ENCODE data around the gene NOVA1. TPM values are rescaled to one million over a fixed set of nuclear protein-coding genes. Genes with fewer than 3 reads are reported as not detected.

Gene NOVA1
- total and polyA plus RNA-seq, 2 donors (not counting 3 experiments of a cell fraction or from before 2014, with no cell fraction given), result 2.7 to 3.3 TPM

- dilution Hi-C loops (cut with MboI; ENCODE audit: extremely low pct_ligation_motif_present, low sequenced_read_pairs), result no loop called here
- no peak for FAIRE-seq
Observed at GRCh38 chr14:26486922-26487321, 110.9 kb downstream of the NOVA1 start.

More at GRCh38 chr14:26486922-26487321, 110.9 kb downstream of the NOVA1 start:
- CTCF ChIA-PET, result no interaction called here
- no peak overlapping the region for H3K4me2 ChIP-seq (ENCODE audit: insufficient read depth, low read length)
- no peak overlapping the region for H2AFZ ChIP-seq (ENCODE audit: low read depth, low read length)
- H3K9me1 ChIP-seq (replicated peaks; ENCODE audit: control insufficient read depth, extremely low read depth, insufficient read depth, low read length), result no peaks in the 10 kb centered on the region
- H3K4me3 ChIP-seq (replicated peaks in 1 of 3; ENCODE audit: insufficient read depth in 1 of 3, low read depth in 1 of 3, low read length in 3 of 3), result no peak overlapping the region
- intact Hi-C loops (cut with micrococcal nuclease), result no loop called here
- no peaks in the 10 kb centered on the region for H3K9me3 ChIP-seq (replicated peaks; ENCODE audit: control insufficient read depth, insufficient read depth, low read length)
- no peaks in the 10 kb centered on the region for H4K20me1 ChIP-seq (replicated peaks; ENCODE audit: control insufficient read depth, extremely low read depth, insufficient read depth, low read length)
- no peaks in the 10 kb centered on the region for H3K4me1 ChIP-seq (ENCODE audit: control insufficient read depth, extremely low read depth, insufficient read depth, low read length)
- H3K79me2 ChIP-seq (ENCODE audit: control insufficient read depth, insufficient read depth, low read length), result no peaks in the 10 kb centered on the region
- H3K27me3 ChIP-seq (ENCODE audit: control insufficient read depth in 2 of 2, insufficient read depth in 2 of 2, low read length in 2 of 2), result no peaks in the 10 kb centered on the region
- BruUV-seq (replicated peaks), result no TSS peak
- TF ChIP-seq FOS (IDR thresholded peaks at IDR 0.05; ENCODE audit: borderline replicate concordance, insufficient read depth, low read length) (no peak), EZH2 (IDR thresholded peaks at IDR 0.05; ENCODE audit: borderline replicate concordance, low read depth, low read length, severe bottlenecking) (no peak), MYC (IDR thresholded peaks at IDR 0.05; ENCODE audit: low read depth, low read length) (no peak), POLR2AphosphoS5 (IDR thresholded peaks at IDR 0.05; ENCODE audit: insufficient read depth, low read depth, low read length) (no peak), MAX (IDR thresholded peaks at IDR 0.05; ENCODE audit: insufficient read depth, insufficient read length) (no peak), JUN (IDR thresholded peaks at IDR 0.05; ENCODE audit: borderline replicate concordance, insufficient read depth, insufficient read length, low read depth) (no peak), POLR2A (IDR thresholded peaks at IDR 0.05; ENCODE audit: low read depth, low read length) (no peak), GATA2 (IDR thresholded peaks at IDR 0.05; ENCODE audit: insufficient read depth, insufficient read length, low read depth, low read length) (no peak)
- TF ChIP-seq, protein P1, sequence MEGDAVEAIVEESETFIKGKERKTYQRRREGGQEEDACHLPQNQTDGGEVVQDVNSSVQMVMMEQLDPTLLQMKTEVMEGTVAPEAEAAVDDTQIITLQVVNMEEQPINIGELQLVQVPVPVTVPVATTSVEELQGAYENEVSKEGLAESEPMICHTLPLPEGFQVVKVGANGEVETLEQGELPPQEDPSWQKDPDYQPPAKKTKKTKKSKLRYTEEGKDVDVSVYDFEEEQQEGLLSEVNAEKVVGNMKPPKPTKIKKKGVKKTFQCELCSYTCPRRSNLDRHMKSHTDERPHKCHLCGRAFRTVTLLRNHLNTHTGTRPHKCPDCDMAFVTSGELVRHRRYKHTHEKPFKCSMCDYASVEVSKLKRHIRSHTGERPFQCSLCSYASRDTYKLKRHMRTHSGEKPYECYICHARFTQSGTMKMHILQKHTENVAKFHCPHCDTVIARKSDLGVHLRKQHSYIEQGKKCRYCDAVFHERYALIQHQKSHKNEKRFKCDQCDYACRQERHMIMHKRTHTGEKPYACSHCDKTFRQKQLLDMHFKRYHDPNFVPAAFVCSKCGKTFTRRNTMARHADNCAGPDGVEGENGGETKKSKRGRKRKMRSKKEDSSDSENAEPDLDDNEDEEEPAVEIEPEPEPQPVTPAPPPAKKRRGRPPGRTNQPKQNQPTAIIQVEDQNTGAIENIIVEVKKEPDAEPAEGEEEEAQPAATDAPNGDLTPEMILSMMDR (IDR thresholded peaks at IDR 0.05; ENCODE audit: extremely low read depth in 1 of 2, insufficient read depth in 1 of 2, low read depth in 1 of 2, low read length in 2 of 2), result no peak
- no peak overlapping the region for H3K27ac ChIP-seq (ENCODE audit: insufficient read depth, low read depth, low read length)
- no peak overlapping the region for H3K9ac ChIP-seq (replicated peaks; ENCODE audit: extremely low read depth, insufficient read depth, low read length)
- POLR2A ChIA-PET, result no interaction called here
- DNase-seq (ENCODE audit: low read depth, low spot score), result no peak
- H3K36me3 ChIP-seq (ENCODE audit: control insufficient read depth in 2 of 2, extremely low read depth in 1 of 2, insufficient read depth in 2 of 2, low read length in 2 of 2), result no peaks in the 10 kb centered on the region

All from endothelial cell of umbilical vein (primary cell).